BLaER1 (cell line): Measurements from ENCODE around the gene PAPOLA.
"Not testable (repeated sequence)": the region's sequence is repeated elsewhere in the genome, so short reads cannot be mapped to it uniquely, and the experiment has no call there.

Source experiments
- H3K27ac ChIP-seq: shearing (Covaris generic); formaldehyde crosslinking; 2 replicates; pipeline ENCODE4 v1.8.1; 2022
- H3K27me3 ChIP-seq: shearing (Covaris generic); formaldehyde crosslinking; 2 replicates; pipeline ENCODE4 v1.8.1; 2022
- H3K36me3 ChIP-seq: shearing (Covaris generic); formaldehyde crosslinking; 2 replicates; pipeline ENCODE4 v1.8.1; 2022
- H3K4me1 ChIP-seq: shearing (Covaris generic); formaldehyde crosslinking; 2 replicates; pipeline ENCODE4 v1.8.1; 2022
- H3K4me2 ChIP-seq: shearing (Covaris generic); formaldehyde crosslinking; 2 replicates; pipeline ENCODE4 v1.8.1; 2022
- H3K4me3 ChIP-seq: shearing (Covaris generic); formaldehyde crosslinking; 2 replicates; pipeline ENCODE4 v1.8.1; 2022
- H3K9ac ChIP-seq: shearing (Covaris generic); formaldehyde crosslinking; 2 replicates; pipeline ENCODE4 v1.8.1; 2022
- H3K9me3 ChIP-seq: shearing (Covaris generic); formaldehyde crosslinking; 2 replicates; pipeline ENCODE4 v1.8.1; 2022
- H4K20me1 ChIP-seq: shearing (Covaris generic); formaldehyde crosslinking; 2 replicates; pipeline ENCODE4 v1.8.1; 2022
- Cebpa-rat ChIP-seq: shearing (Covaris generic); IDR thresholded peaks from 2 replicates; pipeline ENCODE4 v1.8.1; 2022

PAPOLA gene

DNA sequence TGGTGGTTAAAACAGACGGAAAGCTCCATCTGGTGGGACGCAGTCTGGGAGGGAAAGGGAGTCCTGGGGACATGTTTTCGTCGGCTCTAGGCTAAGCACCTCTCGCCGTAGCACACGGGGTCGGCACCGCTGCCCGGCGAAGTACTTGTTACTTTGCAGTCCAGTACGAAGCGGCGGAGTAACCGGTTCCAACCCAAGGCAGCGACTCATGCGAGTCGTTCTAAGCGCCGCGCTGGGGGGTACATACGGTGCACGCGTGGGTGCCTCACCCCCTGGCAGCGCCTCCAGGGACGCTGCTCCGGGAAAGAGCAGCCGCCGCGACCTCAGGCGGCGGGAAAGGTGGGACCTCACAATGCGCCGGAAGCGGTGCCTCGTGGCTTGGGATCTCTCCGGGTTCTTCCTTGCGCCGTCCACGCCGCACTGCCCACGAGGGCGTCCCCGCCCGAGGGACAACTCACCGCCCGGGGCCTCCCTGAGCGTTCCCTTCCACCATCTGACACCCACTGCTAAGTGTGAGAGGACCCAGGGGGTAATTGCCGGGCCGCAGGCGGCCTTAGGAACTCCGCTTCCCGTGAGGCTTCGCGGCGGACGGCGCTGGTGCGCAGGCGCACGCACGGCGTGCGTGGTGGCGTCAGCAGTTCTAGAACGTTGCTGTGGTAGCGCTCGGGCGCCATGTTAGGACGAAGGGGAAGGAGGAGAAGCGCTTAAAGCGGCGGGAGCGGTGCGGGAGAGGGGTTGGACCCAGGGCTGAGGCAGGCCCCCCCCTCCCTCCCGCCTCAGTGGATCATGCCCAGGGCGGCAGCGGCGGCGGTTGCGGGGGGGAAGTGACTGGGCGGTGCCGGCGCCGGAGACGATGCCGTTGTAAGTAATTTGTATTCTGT, at the start of gene PAPOLA:
Gene PAPOLA (plus strand): TSS at position 643 of the 881 bp plus-strand sequence. CDS start 211 bp downstream, at position 854.
- no peaks in the 10 kb centered on the region for H3K9me3 ChIP-seq
- H3K4me3 ChIP-seq = peak within 1 kb of the TSS; percentile 98
- no peak for TF ChIP-seq Cebpa-rat
- peak within 1 kb of the TSS; percentile 95 for H3K4me2 ChIP-seq
- H4K20me1 ChIP-seq = peaks cover 45% of the 10 kb centered on the region
- H3K27ac ChIP-seq = peak within 1 kb of the TSS; percentile 97
- H3K4me1 ChIP-seq = peaks cover 56% of the 10 kb centered on the region
- peak within 1 kb of the TSS; percentile 98 for H3K9ac ChIP-seq
- H3K27me3 ChIP-seq = no peaks in the 10 kb centered on the region
- H3K36me3 ChIP-seq = 0 out of 2 replicates have a peak, but pooled peaks cover 6% of the 10 kb centered on the region

DNA sequence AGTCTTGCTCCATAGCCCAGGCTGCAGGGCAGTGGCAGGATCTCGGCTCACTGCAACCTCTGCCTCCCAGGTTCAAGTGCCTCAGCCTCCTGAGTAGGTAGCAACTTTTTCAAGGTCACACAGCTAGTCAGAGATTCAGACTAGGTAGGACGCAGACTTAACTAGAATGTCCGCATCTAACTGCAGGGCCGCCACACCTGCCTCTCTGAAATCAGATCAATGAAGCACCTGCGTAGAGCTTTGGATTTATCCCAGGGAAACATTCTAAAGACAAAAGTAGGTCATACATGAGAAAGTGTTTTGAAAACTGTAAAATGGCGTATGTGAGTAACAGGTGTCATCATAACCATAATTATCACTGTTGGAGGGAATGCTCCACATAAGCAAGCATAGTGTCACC, 49.5 kb upstream of the PAPOLA start:
- H3K36me3 ChIP-seq = no peaks in the 10 kb centered on the region
- no peak overlapping the region for H3K4me2 ChIP-seq
- H3K9me3 ChIP-seq = no peaks in the 10 kb centered on the region
- no peaks in the 10 kb centered on the region for H3K4me1 ChIP-seq
- no peak for TF ChIP-seq Cebpa-rat
- H3K4me3 ChIP-seq = no peak overlapping the region
- H3K9ac ChIP-seq = no peak overlapping the region
- H3K27me3 ChIP-seq = no peaks in the 10 kb centered on the region
- H4K20me1 ChIP-seq = no peaks in the 10 kb centered on the region
- H3K27ac ChIP-seq = no peak overlapping the region

DNA sequence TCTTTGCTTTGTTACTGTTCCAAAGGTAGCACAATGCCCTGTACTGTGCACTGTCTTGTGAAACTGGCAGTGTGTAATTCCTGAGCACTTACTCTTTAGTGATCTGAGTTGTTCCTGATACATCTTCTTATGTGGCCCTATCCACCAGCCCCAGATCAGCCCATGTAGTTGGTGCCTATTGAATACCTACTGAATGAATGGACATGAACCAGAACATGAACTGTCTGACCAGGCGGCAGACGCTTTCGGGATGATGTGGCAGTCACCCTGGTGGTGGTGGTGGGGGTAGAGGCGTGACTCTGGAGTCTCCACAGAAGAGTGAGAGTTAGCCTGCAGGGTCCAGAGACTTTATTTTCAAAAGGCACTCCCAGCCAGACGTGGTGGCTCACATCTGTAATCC, 46.6 kb upstream of the PAPOLA start:
- Histone ChIP-seq H3K4me2 (no peak overlapping the region), H4K20me1 (no peaks in the 10 kb centered on the region), H3K27me3 (no peaks in the 10 kb centered on the region), H3K36me3 (no peaks in the 10 kb centered on the region), H3K27ac (no peak overlapping the region), H3K4me3 (no peak overlapping the region), H3K4me1 (no peaks in the 10 kb centered on the region), H3K9me3 (no peaks in the 10 kb centered on the region), H3K9ac (no peak overlapping the region)
- no peak for TF ChIP-seq Cebpa-rat

DNA sequence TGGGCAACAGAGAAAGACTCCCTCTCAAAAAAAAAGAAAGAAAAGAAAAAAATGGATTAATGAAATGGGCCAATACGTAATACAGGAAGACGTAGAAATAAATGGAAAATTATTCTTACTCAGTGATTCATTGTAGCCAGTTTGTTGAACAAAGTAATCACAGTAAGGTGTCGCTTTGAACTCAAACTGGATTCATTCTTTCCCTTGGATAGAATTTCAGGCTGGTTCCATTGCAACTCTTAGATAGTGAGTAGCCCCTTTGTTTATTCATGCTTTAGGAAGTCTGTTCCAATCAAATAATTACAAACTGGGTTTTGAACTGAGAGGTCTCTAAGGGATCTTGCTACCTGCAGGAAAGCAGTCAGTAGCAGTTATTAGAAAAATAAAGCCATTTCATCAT, 42.3 kb upstream of the PAPOLA start:
- Histone ChIP-seq H3K36me3 (no peaks in the 10 kb centered on the region), H3K9me3 (no peaks in the 10 kb centered on the region), H3K4me1 (peaks cover 5% of the 10 kb centered on the region; the same call in 1 of the 2 replicates), H3K4me3 (no peak overlapping the region), H3K9ac (no peak overlapping the region), H3K4me2 (no peak overlapping the region), H4K20me1 (no peaks in the 10 kb centered on the region), H3K27me3 (no peaks in the 10 kb centered on the region), H3K27ac (no peak overlapping the region)
- TF ChIP-seq Cebpa-rat = no peak

DNA sequence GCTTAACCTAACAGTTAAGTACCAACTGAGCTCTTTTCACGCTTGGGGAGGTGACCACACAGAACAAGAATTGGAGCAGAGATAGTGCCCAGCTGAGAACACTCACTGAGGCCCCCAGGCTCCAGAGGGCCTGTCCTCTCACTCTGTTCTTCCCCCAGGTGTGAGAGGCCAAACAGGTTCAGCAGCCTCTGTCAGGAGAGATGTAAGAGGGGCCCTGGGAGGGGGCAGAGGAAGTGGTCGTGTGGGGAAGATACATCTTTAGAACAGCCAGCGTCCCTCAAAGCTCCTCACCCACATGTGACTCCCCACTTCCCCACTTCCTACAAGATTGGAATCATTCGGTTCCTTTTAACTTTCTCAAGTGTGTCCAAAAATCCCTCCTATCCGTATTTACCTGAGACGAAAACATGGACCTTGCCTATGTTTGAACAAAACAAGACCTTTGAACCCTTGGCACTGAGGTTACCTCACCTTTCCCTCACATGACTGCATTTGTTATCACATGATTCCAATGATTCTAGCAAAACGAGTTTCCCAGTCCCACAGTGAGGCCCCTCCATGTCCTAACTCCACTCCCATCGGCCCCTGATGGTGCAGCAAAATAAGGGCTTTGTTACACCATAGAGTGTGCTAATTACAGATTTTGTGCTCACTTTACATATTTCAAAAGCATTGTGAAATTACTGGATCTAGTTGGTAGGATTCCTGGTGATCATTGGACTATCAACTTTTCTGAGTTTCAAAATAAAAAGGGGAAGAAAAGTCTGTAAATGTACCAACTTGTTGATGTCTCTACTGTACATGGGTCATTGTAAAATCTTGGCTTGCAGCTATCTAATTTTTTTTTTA, 40.0 kb upstream of the PAPOLA start:
- Histone ChIP-seq H3K4me3 (no peak overlapping the region), H3K4me2 (0 out of 2 replicates have a peak overlapping the region, but pooled peaks have one; percentile 22), H3K36me3 (no peaks in the 10 kb centered on the region), H3K27ac (no peak overlapping the region), H3K9me3 (no peaks in the 10 kb centered on the region), H3K4me1 (peaks cover 5% of the 10 kb centered on the region; the same call in 1 of the 2 replicates), H3K9ac (no peak overlapping the region), H3K27me3 (no peaks in the 10 kb centered on the region), H4K20me1 (no peaks in the 10 kb centered on the region)
- no peak for TF ChIP-seq Cebpa-rat

DNA sequence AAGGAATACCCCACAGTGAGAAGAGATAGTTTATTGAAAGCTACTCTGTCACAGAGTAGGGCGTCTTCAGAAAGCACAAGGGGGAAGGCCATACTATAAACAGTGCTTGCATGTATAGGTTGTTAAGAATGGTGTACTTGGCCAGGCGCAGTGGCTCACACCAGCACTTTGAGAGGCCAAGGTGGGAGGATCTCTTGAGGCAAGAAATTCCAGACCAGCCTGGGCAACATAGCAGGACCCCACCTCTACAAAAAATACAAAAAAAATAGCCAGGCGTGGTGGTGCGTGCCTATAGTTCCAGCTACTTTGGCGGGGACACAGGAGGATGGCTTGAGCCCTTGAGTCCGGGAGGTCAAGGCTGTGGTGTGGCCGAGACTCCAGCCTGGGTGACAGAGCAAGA, 38.0 kb upstream of the PAPOLA start:
- TF ChIP-seq Cebpa-rat = no peak
- Histone ChIP-seq H3K9me3 (no peaks in the 10 kb centered on the region), H3K4me3 (no peak overlapping the region), H3K9ac (no peak overlapping the region), H3K27ac (no peak overlapping the region), H3K4me2 (no peak overlapping the region), H3K36me3 (no peaks in the 10 kb centered on the region), H3K4me1 (peaks cover 5% of the 10 kb centered on the region; the same call in 1 of the 2 replicates), H3K27me3 (no peaks in the 10 kb centered on the region), H4K20me1 (no peaks in the 10 kb centered on the region)

DNA sequence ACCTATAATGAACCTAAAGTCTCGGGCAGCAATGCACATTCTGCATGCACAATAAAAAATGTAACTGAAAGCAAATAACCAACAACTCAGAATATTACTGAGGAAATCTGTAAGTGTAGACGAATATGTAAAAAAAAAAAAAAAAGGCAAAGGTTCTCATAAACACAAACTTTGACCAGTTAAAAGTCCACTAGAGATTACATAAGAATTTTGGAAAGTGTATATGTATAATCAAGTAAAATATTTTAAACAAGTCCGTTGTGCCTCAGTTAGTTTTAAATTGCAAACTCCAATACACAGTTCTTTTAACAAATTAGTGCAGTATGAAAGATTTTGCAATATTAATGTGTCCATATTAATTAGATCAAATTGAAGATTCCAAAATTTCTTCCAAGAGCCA, 35.3 kb upstream of the PAPOLA start:
- no peaks in the 10 kb centered on the region for H3K36me3 ChIP-seq
- H3K27me3 ChIP-seq = no peaks in the 10 kb centered on the region
- H3K9ac ChIP-seq = no peak overlapping the region
- H3K4me3 ChIP-seq = no peak overlapping the region
- no peak overlapping the region for H3K27ac ChIP-seq
- H3K9me3 ChIP-seq = no peaks in the 10 kb centered on the region
- no peak for TF ChIP-seq Cebpa-rat
- H4K20me1 ChIP-seq = no peaks in the 10 kb centered on the region
- H3K4me2 ChIP-seq = no peak overlapping the region
- H3K4me1 ChIP-seq = peaks cover 2% of the 10 kb centered on the region; the same call in 1 of the 2 replicates

DNA sequence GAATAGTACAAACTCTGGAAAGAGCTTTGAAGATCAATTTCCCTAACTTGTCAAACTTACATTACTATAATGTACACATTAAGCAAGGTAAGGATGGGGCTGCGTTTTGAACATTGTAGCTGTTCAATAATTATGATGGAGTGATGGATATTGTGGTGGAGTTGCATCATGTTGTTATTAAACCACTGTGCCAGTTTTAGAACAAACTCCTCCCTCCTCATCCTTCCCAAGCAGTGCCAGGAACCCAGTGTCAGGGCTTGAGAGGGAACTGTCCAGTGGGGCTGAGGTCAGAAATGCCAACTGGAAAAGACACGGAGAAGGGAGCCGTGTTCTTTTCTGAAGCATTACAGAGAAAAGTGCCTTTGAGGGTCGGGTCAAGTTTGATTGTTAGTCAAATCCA, 31.9 kb upstream of the PAPOLA start:
- H3K27ac ChIP-seq = no peak overlapping the region
- H3K4me1 ChIP-seq = peaks cover 10% of the 10 kb centered on the region
- H3K27me3 ChIP-seq = no peaks in the 10 kb centered on the region
- H3K4me3 ChIP-seq = no peak overlapping the region
- no peak overlapping the region for H3K4me2 ChIP-seq
- H4K20me1 ChIP-seq = no peaks in the 10 kb centered on the region
- no peak for TF ChIP-seq Cebpa-rat
- H3K9me3 ChIP-seq = no peaks in the 10 kb centered on the region
- H3K36me3 ChIP-seq = no peaks in the 10 kb centered on the region
- H3K9ac ChIP-seq = no peak overlapping the region

DNA sequence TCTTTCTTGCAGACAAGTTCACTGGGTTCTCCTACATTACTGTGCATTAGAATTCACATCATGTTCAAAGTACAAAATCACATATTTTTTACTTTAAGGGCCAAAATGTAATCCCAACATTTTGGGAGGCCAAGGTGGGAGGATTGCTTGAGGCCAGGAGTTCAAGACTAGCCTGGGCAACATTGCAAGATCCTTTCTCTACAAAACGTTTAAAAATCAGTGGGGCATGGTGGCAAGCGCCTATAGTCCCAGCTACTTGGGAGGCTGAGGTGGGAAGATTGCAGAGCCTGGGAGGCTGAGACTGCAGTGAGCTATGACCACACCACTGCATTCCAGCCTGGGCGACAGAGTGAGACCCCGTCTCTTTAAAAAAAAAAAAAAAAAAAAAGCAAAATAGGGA, 31.2 kb upstream of the PAPOLA start:
- H3K9ac ChIP-seq, H3K4me1 ChIP-seq, H4K20me1 ChIP-seq, H3K36me3 ChIP-seq, H3K9me3 ChIP-seq, H3K27me3 ChIP-seq, H3K4me2 ChIP-seq, H3K4me3 ChIP-seq, H3K27ac ChIP-seq: not testable (repeated sequence)

DNA sequence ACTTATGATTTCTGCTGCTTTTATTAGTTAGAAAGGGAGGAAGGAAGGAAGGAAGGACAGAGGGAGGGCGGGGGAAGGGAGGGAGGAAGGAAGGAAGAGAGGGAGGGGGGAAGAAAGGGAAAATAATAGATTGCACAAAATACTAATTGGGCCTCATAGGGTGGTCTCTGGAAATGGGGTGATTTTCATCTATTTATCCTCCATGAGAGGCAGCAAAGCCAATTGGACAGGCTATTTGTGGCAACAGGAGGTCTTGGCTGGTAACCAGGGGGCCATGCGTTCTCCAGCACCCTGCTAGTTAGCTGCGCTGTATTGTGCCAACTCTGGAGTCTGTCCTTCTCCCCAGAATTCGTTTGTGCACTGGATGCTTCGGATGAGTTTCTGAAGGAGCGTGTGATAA, 24.1 kb upstream of the PAPOLA start:
- TF ChIP-seq Cebpa-rat = no peak
- H3K4me2 ChIP-seq = peak overlapping the region; percentile 56
- no peaks in the 10 kb centered on the region for H4K20me1 ChIP-seq
- no peaks in the 10 kb centered on the region for H3K9me3 ChIP-seq
- no peaks in the 10 kb centered on the region for H3K27me3 ChIP-seq
- H3K4me1 ChIP-seq = peaks cover 25% of the 10 kb centered on the region
- no peaks in the 10 kb centered on the region for H3K36me3 ChIP-seq
- H3K27ac ChIP-seq = no peak overlapping the region
- no peak overlapping the region for H3K9ac ChIP-seq
- H3K4me3 ChIP-seq = no peak overlapping the region
